ENCODE data around the gene CRADD.
"Not testable (repeated sequence)": the region's sequence is repeated elsewhere in the genome, so short reads cannot be mapped to it uniquely, and the experiment has no call there.

CRADD gene

GRCh38 chr12:93762059-93762719 is 85.0 kb downstream of the CRADD start:
- no peak for DNase-seq

- DNase-seq, result no peak
These were observed 85.9 kb downstream of the CRADD start for GRCh38 chr12:93762912-93763553.

DNA sequence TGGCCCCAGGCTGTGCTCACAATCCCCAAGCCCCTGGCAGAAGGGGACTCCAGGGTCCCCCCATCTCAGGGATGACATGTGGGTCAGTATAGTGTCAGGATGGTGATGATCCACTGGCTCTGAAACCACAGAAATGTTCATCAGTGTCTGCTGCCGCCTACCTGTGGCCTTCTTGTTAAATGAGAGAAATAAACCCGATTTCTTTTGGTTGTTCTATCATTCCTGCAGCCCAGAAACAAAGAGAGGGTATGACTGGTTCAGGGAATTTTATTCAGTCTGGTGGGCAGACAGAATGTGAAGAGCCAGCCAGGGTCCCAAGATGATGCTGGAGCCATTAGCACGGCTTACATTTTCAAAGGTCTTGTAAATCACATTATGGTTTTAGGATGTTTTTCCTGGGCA is 86.6 kb downstream of the CRADD start:
- DNase-seq, result no peak

DNA sequence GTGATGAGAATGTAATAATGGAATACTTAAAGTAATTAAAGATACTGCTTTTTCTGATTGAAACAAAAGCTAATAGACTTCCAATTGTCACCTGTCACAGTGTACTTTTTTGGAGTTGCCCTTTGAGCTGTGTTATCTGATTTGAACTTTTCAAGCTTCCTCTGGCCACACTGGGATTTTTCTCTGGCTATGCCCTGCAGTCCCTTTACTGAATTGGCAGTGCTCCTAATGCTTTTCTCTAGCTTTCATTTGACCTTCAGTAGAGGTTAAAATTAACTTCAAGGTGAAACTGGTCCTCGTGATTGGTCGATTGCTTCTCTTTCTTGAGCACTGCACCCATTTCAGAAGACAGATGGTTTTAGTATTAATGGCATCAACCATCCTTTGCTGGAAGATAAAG is 89.2 kb downstream of the CRADD start:
- no peak for DNase-seq

DNA sequence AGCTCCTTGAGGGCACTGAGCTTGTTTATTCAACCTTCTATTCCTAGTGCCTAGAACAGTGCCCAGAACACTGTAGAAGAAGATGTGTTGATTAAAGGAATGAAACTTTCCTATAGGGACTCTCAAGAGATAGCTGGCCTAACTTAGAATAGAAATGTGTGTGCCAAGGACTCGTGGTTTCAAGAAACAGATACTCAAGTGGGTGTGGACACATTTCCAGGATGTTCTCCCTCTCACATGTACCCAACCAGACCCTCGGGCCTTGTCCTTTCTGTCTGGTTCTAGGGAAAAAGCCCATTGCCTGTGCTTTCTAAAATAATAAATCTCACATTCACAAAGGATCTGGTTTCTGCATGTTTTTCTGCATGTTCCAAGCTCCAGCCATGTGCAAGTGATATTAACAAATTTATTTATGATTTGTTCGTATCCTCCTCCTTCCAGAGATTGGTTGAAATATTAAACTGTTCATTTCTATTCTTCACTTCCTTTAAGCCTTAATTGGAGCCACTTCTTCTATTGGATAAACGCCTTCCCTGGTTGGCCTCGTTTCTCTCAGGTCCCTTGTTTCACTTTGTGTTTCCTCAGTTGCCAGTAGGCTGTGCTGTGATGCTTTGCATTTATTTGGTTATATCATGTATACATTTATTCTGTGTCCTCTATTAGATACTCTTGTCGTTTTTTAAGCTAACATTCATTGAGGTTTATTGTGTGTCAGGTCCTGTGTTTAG is 89.8 kb downstream of the CRADD start:
- peak; percentile 71 for DNase-seq

DNA sequence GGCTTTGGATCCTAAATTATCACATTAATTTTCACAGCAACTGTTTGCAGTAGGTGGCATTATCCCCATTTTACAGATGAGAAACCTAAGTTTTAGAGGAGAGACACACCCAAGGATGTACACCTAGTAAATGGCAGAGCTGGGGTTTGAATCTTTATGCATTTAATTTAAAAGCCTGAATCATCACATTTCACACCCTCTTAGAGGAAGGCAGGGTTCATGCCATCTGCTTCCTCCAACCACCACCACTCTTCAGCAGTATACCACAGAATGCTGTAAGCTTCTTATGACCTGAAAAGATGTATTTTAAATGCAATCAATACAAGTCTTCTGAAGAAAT is 90.3 kb downstream of the CRADD start:
- peak; percentile 64 for DNase-seq

GRCh38 chr12:93772003-93772700 is 95.0 kb downstream of the CRADD start:
- no peak for DNase-seq

GRCh38 chr12:93773122-93773871 is 96.1 kb downstream of the CRADD start:
- peak; percentile 80 for DNase-seq

DNA sequence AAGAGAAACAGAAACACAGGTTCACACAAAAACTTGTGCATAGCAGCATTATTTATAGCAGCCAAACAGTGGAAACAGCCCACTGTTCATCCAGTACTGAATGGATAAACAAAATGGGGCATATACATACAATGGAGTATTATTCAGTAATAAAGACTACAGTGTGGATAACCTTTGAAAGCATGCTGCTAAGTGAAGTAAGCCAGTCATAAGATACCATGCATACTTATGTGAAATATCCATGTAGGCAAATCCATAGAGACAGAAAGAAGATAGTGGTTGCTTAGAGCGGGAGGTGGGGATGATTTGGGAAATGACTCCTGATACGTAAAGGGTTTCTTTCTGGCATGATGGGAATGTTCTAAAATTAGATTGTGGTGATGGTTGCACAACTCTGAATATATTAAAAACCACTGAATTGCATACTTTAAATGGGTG is 99.4 kb downstream of the CRADD start:
- no peak for DNase-seq

DNA sequence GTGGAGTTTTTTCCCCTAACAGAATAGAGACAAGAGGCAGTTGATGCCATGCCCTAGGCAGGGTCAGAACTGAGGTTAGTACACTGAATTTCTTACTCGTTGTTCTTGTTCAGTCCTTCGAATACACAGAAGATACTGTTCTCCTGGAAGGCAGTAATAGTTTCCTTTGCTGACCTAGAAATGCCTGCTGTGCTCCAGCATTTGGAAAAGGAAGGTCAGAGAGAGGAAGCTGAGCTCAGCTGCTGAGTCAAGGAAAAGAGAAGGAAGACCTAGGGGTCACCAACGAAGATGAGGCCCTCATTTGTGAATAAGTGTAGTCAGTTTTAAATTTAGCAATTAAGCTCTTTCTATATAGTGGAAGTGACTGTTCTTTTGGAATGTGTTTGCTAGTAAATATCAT is 100.1 kb downstream of the CRADD start:
- DNase-seq, result peak; percentile 13

GRCh38 chr12:93778306-93778705 is 101.1 kb downstream of the CRADD start:
- no peak for DNase-seq

- DNase-seq, result no peak
These were observed 101.6 kb downstream of the CRADD start for GRCh38 chr12:93778766-93779165.

DNA sequence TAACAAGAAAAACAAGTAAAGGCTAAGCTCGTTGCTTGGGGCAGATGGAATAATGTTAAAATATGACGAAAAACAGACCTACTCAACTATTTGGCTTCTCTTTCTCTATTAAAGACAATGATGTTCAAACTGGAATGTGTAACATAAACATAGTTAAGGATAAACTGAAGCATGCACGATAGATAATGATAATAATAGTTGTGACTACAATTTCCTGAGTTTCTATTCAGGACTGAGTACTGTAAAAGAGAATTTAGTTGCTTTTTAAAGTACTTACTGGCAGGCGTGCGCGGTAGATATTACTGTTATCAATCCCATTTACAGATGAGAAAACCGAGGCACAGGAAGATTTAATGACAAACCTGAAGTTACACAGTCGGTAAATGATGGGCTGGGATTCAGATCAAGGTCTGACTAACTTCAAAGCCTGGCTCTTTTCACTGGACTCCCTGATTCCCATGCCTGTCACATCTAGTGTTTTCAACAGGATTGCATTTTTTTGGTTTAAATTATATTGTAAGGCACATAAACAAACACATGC is 103.0 kb downstream of the CRADD start:
- DNase-seq, result no peak

DNA sequence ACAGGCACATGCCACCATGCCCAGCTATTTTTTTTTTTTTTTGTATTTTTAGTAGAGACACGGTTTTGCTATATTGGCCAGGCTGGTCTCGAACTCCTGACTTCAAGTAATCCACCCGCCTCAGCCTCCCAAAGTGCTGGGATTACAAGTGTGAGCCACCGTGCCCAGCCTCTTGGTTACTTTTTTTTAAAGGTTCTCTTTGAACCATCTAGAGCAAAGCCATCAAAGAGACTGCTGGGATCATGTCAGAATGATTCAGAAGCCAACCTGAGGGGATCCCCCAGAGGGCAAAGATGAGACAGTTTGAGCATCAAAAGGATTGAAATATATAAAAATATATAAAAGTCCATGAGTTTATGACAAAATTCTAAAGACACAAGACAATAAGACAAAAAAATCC is 103.7 kb downstream of the CRADD start:
- DNase-seq, result not testable (repeated sequence)

- DNase-seq, result not testable (repeated sequence)
These were observed 104.8 kb downstream of the CRADD start for GRCh38 chr12:93781961-93782360.

- no peak for DNase-seq
These were observed 105.7 kb downstream of the CRADD start for GRCh38 chr12:93782853-93783252.

DNA sequence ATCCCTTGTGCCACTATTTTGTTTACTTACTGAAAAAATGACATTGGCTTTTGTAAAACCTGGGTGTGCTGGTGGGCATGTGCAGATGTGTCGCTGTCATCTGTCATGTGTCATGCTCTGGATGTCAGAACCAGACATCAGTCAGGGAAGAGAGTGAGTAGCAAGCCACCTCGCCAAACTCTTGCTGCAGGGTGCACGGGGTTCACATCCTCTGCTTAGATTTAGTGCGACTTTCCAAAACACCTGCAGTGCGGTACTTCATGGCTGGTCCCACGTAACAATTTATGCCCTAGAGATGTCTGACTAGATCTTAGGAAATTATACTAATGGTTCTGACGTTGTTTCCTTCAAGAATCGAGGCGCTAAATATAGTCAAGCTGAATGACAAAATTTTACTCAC is 106.7 kb downstream of the CRADD start:
- DNase-seq, result no peak

DNA sequence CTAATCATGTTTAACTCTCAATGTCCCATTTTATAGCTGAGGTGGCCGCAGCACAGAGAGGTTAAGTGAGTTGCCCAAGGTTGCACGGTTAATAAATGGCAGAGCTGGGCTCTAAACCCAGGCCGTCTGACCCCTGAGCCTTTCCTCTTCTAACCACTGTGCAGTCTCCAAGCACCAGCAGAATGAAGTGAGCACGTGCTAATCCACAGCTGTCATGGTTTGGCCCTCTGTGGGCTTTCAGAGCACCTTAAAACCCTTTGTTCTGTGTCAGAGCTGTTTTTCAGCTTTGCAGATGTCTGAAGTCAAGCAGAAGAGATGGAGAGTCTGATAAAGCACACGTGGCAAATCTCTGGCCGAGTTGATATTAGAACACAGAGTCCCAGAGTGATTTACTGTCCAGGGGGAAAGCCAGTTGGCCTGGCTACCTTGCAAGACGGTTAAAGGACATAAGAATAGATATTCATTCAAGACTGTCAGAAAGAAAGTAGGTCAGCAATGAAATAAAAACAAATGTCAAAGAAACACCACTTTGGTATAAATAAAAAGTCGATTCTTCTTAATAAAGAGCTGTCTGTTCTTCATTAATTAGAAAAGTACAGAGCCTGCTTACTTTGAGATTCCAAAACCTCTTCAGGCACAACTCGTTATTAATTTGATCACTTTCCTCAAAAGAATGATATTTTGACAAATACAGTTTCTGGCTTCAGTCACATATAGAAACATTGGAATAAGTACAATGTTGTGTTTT is 107.3 kb downstream of the CRADD start:
- no peak for DNase-seq

GRCh38 chr12:93785249-93786010 is 108.3 kb downstream of the CRADD start:
- DNase-seq, result peak; percentile 62

DNA sequence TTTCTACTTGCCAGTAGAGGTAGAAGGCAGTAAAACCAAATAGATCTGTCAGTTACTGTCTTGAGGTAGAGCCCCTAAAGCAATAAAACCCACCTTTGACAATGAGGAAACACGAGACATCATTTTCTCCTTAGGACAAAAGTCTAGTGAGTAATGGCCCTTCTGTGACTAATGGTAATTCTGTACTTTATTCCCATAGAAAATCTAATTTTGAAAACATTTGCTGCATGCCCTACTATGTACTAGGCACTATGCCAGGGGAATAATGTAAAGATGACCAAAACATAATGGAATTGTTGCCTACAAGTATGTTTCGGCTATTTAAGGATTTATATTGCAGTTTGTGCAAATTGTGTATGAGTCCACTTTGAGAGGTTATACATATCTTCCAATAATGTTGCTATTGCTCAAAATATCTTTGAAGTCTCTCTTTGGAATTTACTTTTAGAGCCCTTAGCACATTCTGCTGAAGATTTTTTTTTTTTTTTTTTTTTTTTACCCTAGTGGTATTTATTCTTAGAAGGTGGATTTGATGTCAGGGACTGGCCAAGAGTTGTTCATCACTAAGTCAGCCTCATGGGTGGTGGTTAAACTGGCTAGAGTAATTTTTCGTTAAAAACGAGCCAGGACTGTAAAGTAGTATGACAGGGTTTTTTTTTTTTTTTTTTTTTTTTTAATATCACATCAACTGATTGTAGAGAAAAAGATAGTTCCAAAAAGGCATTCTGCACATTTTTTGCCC is 109.7 kb downstream of the CRADD start:
- no peak for DNase-seq
